SK-N-SH treated with all-trans-retinoic acid at 6 μM for 48 hours (cell line): ENCODE measurements around the gene HLCS.

Experiments used
- ATAC-seq: fragments of 200-7000 bp; cut with Tn5 transposase; 3 replicates; pipeline ENCODE4 v1.9.1; 2020; ENCODE audit warnings: mild to moderate bottlenecking, moderate library complexity
- ARNTL ChIP-seq: fragments of 450-650 bp; formaldehyde crosslinking; IDR thresholded peaks from 2 replicates; pipeline ENCODE4 v1.5.0; 2020; ENCODE audit warnings: low read depth, mild to moderate bottlenecking, moderate library complexity, borderline replicate concordance
- BACH2 ChIP-seq: fragments of 250-450 bp; sonication (Bioruptor Pico); IDR thresholded peaks from 2 replicates; pipeline ENCODE4 v1.9.0; 2021; ENCODE audit warnings: mild to moderate bottlenecking, borderline replicate concordance
- CSDC2 ChIP-seq: fragments of 250-450 bp; sonication (Bioruptor Pico); IDR thresholded peaks from 2 replicates; pipeline ENCODE4 v1.5.0; 2020; ENCODE audit warnings: mild to moderate bottlenecking, moderate library complexity
- ESRRG ChIP-seq: fragments of 250-450 bp; sonication (Bioruptor Pico); IDR thresholded peaks from 2 replicates; pipeline ENCODE4 v1.6.1; 2021; ENCODE audit warnings: mild to moderate bottlenecking
- GLIS3 ChIP-seq: fragments of 250-450 bp; sonication (Bioruptor Pico); IDR thresholded peaks from 2 replicates; pipeline ENCODE4 v1.5.0; 2020; ENCODE audit warnings: mild to moderate bottlenecking, moderate library complexity
- ISL1 ChIP-seq: fragments of 250-450 bp; sonication (Bioruptor Pico); IDR thresholded peaks from 2 replicates; pipeline ENCODE4 v2.1.2; 2022; ENCODE audit warnings: mild to moderate bottlenecking, moderate library complexity
- POU6F1 ChIP-seq: fragments of 250-450 bp; sonication (Bioruptor Pico); IDR thresholded peaks from 2 replicates; pipeline ENCODE4 v1.8.0; 2021; ENCODE audit warnings: low read depth, mild to moderate bottlenecking, moderate library complexity, borderline replicate concordance
- PPARA ChIP-seq: fragments of 250-450 bp; sonication (Bioruptor Pico); IDR thresholded peaks from 2 replicates; pipeline ENCODE4 v1.5.0; 2020; ENCODE audit warnings: mild to moderate bottlenecking, borderline replicate concordance
- RARB ChIP-seq: fragments of 250-450 bp; sonication (Bioruptor Pico); IDR thresholded peaks from 2 replicates; pipeline ENCODE4 v1.8.0; 2021; ENCODE audit warnings: mild to moderate bottlenecking, moderate library complexity
- TCF4 ChIP-seq: fragments of 250-450 bp; sonication (Bioruptor Pico); IDR thresholded peaks from 2 replicates; pipeline ENCODE4 v1.8.0; 2021; ENCODE audit warnings: mild to moderate bottlenecking, moderate library complexity, borderline replicate concordance
- TOX ChIP-seq: fragments of 250-450 bp; sonication (Bioruptor Pico); IDR thresholded peaks from 2 replicates; pipeline ENCODE4 v1.8.0; 2021; ENCODE audit warnings: mild to moderate bottlenecking, moderate library complexity, borderline replicate concordance
- ZC3H10 ChIP-seq: fragments of 250-450 bp; sonication (Bioruptor Pico); IDR thresholded peaks from 2 replicates; pipeline ENCODE4 v1.5.1; 2021; ENCODE audit warnings: mild to moderate bottlenecking, moderate library complexity
- ZFP30 ChIP-seq: fragments of 450-650 bp; formaldehyde crosslinking; IDR thresholded peaks from 2 replicates; pipeline ENCODE4 v1.5.0; 2022; ENCODE audit warnings: mild to moderate bottlenecking, moderate library complexity
- ZNF565 ChIP-seq: fragments of 450-650 bp; formaldehyde crosslinking; conservative IDR thresholded peaks from 2 replicates; pipeline ENCODE4 v1.5.0; 2020; ENCODE audit warnings: low read depth, mild to moderate bottlenecking, moderate library complexity
- ZNF70 ChIP-seq: fragments of 450-650 bp; formaldehyde crosslinking; IDR thresholded peaks from 2 replicates; pipeline ENCODE4 v1.5.0; 2020; ENCODE audit warnings: mild to moderate bottlenecking, moderate library complexity
- ZNF8 ChIP-seq: fragments of 450-650 bp; formaldehyde crosslinking; IDR thresholded peaks from 2 replicates; pipeline ENCODE4 v1.5.0; 2020; ENCODE audit warnings: mild to moderate bottlenecking, moderate library complexity
- TF ChIP-seq, protein P1 (sequence below): fragments of 250-450 bp; sonication (Bioruptor Pico); IDR thresholded peaks from 2 replicates; pipeline ENCODE4 v1.5.1; 2020; ENCODE audit warnings: low read depth, mild to moderate bottlenecking, moderate library complexity
- TF ChIP-seq, protein P2 (sequence below): fragments of 250-450 bp; sonication (Bioruptor Pico); IDR thresholded peaks from 2 replicates; pipeline ENCODE4 v1.5.0; 2020; ENCODE audit warnings: mild to moderate bottlenecking, moderate library complexity
- TF ChIP-seq, protein P3 (sequence below): fragments of 250-450 bp; sonication (Bioruptor Pico); IDR thresholded peaks from 2 replicates; pipeline ENCODE4 v1.5.1; 2021; ENCODE audit warnings: mild to moderate bottlenecking, moderate library complexity

Gene HLCS

DNA sequence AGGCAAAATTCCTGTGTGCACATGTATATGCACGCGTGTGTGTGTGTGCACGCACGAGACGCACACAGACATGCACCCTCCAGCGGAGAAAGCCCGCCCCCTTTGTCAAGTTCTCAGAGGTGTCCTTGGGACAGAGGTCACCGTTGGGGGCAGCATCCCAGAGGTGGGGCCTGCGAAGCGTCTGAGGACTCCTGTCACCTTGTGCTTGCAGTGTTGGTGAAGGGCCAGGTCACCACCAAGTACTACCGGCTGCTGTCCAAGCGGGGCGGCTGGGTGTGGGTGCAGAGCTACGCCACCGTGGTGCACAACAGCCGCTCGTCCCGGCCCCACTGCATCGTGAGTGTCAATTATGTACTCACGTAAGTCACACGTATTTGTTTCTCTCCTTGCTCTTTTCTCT, 225.0 kb downstream of the HLCS start:
- TF ChIP-seq ZNF70, result no peak
- no peak for TF ChIP-seq ZFP30 (CRISPR knock-in tag)
- TF ChIP-seq, protein P1, sequence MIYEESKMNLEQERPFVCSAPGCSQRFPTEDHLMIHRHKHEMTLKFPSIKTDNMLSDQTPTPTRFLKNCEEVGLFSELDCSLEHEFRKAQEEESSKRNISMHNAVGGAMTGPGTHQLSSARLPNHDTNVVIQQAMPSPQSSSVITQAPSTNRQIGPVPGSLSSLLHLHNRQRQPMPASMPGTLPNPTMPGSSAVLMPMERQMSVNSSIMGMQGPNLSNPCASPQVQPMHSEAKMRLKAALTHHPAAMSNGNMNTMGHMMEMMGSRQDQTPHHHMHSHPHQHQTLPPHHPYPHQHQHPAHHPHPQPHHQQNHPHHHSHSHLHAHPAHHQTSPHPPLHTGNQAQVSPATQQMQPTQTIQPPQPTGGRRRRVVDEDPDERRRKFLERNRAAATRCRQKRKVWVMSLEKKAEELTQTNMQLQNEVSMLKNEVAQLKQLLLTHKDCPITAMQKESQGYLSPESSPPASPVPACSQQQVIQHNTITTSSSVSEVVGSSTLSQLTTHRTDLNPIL (CRISPR knock-in tag), result no peak
- TF ChIP-seq, protein P2, sequence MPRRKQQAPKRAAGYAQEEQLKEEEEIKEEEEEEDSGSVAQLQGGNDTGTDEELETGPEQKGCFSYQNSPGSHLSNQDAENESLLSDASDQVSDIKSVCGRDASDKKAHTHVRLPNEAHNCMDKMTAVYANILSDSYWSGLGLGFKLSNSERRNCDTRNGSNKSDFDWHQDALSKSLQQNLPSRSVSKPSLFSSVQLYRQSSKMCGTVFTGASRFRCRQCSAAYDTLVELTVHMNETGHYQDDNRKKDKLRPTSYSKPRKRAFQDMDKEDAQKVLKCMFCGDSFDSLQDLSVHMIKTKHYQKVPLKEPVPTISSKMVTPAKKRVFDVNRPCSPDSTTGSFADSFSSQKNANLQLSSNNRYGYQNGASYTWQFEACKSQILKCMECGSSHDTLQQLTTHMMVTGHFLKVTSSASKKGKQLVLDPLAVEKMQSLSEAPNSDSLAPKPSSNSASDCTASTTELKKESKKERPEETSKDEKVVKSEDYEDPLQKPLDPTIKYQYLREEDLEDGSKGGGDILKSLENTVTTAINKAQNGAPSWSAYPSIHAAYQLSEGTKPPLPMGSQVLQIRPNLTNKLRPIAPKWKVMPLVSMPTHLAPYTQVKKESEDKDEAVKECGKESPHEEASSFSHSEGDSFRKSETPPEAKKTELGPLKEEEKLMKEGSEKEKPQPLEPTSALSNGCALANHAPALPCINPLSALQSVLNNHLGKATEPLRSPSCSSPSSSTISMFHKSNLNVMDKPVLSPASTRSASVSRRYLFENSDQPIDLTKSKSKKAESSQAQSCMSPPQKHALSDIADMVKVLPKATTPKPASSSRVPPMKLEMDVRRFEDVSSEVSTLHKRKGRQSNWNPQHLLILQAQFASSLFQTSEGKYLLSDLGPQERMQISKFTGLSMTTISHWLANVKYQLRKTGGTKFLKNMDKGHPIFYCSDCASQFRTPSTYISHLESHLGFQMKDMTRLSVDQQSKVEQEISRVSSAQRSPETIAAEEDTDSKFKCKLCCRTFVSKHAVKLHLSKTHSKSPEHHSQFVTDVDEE (CRISPR knock-in tag), result no peak
- TF ChIP-seq GLIS3 (CRISPR knock-in tag), result no peak
- no peak for TF ChIP-seq TCF4 (CRISPR knock-in tag)
- TF ChIP-seq TOX (CRISPR knock-in tag), result no peak
- no peak for TF ChIP-seq ZNF565 (CRISPR knock-in tag)
- TF ChIP-seq RARB (CRISPR knock-in tag), result no peak
- no peak for TF ChIP-seq ZC3H10 (CRISPR knock-in tag)
- TF ChIP-seq, protein P3, sequence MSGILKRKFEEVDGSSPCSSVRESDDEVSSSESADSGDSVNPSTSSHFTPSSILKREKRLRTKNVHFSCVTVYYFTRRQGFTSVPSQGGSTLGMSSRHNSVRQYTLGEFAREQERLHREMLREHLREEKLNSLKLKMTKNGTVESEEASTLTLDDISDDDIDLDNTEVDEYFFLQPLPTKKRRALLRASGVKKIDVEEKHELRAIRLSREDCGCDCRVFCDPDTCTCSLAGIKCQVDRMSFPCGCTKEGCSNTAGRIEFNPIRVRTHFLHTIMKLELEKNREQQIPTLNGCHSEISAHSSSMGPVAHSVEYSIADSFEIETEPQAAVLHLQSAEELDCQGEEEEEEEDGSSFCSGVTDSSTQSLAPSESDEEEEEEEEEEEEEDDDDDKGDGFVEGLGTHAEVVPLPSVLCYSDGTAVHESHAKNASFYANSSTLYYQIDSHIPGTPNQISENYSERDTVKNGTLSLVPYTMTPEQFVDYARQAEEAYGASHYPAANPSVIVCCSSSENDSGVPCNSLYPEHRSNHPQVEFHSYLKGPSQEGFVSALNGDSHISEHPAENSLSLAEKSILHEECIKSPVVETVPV (CRISPR knock-in tag), result no peak
- no peak for TF ChIP-seq PPARA (CRISPR knock-in tag)
- no peak for TF ChIP-seq ZNF8 (CRISPR knock-in tag)
- TF ChIP-seq ISL1 (CRISPR knock-in tag), result no peak
- TF ChIP-seq ARNTL (CRISPR knock-in tag), result no peak
- TF ChIP-seq POU6F1 (CRISPR knock-in tag), result no peak
- TF ChIP-seq CSDC2 (CRISPR knock-in tag), result no peak
- TF ChIP-seq, all 23 proteins: peak for 0
- no peak for ATAC-seq

DNA sequence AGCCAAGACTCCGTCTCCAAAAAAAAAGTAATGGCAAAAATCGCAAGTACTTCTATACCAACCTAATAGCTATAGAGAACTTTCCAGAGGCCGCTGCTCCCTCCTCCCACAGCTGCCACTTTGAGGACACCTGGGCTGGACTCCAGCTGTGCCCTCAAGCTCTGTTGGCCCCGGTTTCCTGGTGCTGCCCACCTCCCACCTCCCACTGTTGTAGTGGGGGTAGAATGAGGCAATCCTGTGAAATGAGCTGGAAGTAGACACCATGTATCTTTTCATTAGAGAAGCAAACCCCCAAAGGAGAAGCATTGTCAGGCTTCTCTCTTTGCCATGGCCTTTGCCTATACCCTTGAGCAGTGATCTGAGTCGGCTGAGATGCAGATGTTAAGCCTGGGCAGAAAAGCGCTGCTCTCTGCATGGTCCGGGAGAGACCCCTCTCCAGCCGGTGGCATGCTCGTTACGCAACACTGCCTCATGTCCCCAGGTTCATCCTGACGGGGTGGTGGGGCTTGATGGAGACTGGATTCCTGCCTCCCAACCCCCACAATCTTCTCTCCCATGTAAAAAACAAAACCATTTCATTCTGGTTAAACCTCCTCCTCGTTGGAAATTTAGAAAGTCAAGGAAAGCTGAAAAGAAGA, 227.9 kb downstream of the HLCS start:
- no peak for ATAC-seq
- TF ChIP-seq ARNTL (CRISPR knock-in tag) (no peak), ZC3H10 (CRISPR knock-in tag) (no peak), ZNF565 (CRISPR knock-in tag) (no peak), CSDC2 (CRISPR knock-in tag) (no peak), ZNF70 (no peak)

- TF ChIP-seq ESRRG, result no peak
- TF ChIP-seq ZC3H10 (CRISPR knock-in tag), result no peak
- TF ChIP-seq GLIS3 (CRISPR knock-in tag), result no peak
- TF ChIP-seq, all 23 proteins: peak for 0
- ATAC-seq, result no peak
These were observed 230.6 kb downstream of the HLCS start for GRCh38 chr21:36735724-36736320.

GRCh38 chr21:36735201-36735515, 231.3 kb downstream of the HLCS start:
- no peak for ATAC-seq
- no peak for TF ChIP-seq ESRRG
- TF ChIP-seq BACH2 (CRISPR knock-in tag), result no peak
- TF ChIP-seq, protein P1 (CRISPR knock-in tag), result no peak
- TF ChIP-seq, protein P2 (CRISPR knock-in tag), result no peak
- TF ChIP-seq ARNTL (CRISPR knock-in tag), result no peak
- TF ChIP-seq POU6F1 (CRISPR knock-in tag), result no peak
- TF ChIP-seq PPARA (CRISPR knock-in tag), result no peak
- TF ChIP-seq ZNF70, result no peak
- TF ChIP-seq ZNF565 (CRISPR knock-in tag), result no peak
- no peak for TF ChIP-seq ISL1 (CRISPR knock-in tag)
- TF ChIP-seq ZFP30 (CRISPR knock-in tag), result no peak
